Measurements from ENCODE around the gene ELAVL3.

The ELAVL3 gene

GRCh38 chr19:11480715-11481533, at the start of gene ELAVL3:
ELAVL3 (minus strand) TSS chr19:11481046; CDS start chr19:11480608, 438 bp downstream.
- DNase-seq (ENCODE audit: low read depth) = no peak

- no peak for DNase-seq (ENCODE audit: low read depth)
Measured at GRCh38 chr19:11530432-11530831, 49.6 kb upstream of the ELAVL3 start.

GRCh38 chr19:11528551-11529341, 47.9 kb upstream of the ELAVL3 start, which contains the start of gene ECSIT:
ECSIT (minus strand) TSS chr19:11529134; CDS start chr19:11519170, 9,964 bp downstream.
- DNase-seq (ENCODE audit: low read depth) = peak; percentile 80

GRCh38 chr19:11519138-11519537, 38.3 kb upstream of the ELAVL3 start:
- no peak for DNase-seq (ENCODE audit: low read depth)

GRCh38 chr19:11513946-11514345, 33.1 kb upstream of the ELAVL3 start:
- DNase-seq (ENCODE audit: low read depth) = no peak

- no peak for DNase-seq (ENCODE audit: low read depth)
Measured at GRCh38 chr19:11510444-11510843, 29.6 kb upstream of the ELAVL3 start.

- no peak for DNase-seq (ENCODE audit: low read depth)
Measured at GRCh38 chr19:11507370-11508078, 26.7 kb upstream of the ELAVL3 start.

GRCh38 chr19:11506967-11507366, 26.1 kb upstream of the ELAVL3 start:
- no peak for DNase-seq (ENCODE audit: low read depth)

GRCh38 chr19:11506101-11506555, 25.3 kb upstream of the ELAVL3 start:
- DNase-seq (ENCODE audit: low read depth) = no peak

- peak; percentile 91 for DNase-seq (ENCODE audit: low read depth)
Measured at GRCh38 chr19:11505504-11506100, 24.8 kb upstream of the ELAVL3 start, which contains the start of gene ZNF653. ZNF653 (minus strand) TSS chr19:11505839; CDS start chr19:11505786, 53 bp downstream.

GRCh38 chr19:11505032-11505503, 24.2 kb upstream of the ELAVL3 start:
- peak; percentile 91 for DNase-seq (ENCODE audit: low read depth)

GRCh38 chr19:11504502-11505031, 23.7 kb upstream of the ELAVL3 start:
- no peak for DNase-seq (ENCODE audit: low read depth)

GRCh38 chr19:11499890-11500420, 19.1 kb upstream of the ELAVL3 start:
- DNase-seq (ENCODE audit: low read depth) = no peak

- DNase-seq (ENCODE audit: low read depth) = no peak
Measured at GRCh38 chr19:11499220-11499726, 18.4 kb upstream of the ELAVL3 start.

GRCh38 chr19:11496391-11497163, 15.7 kb upstream of the ELAVL3 start:
- DNase-seq (ENCODE audit: low read depth) = peak; percentile 46

- DNase-seq (ENCODE audit: low read depth) = no peak
Measured at GRCh38 chr19:11495885-11496284, 15.0 kb upstream of the ELAVL3 start.

GRCh38 chr19:11495481-11495880, 14.6 kb upstream of the ELAVL3 start:
- no peak for DNase-seq (ENCODE audit: low read depth)

GRCh38 chr19:11494634-11495285, 13.9 kb upstream of the ELAVL3 start:
- no peak for DNase-seq (ENCODE audit: low read depth)

- DNase-seq (ENCODE audit: low read depth) = no peak
Measured at GRCh38 chr19:11489378-11489777, 8.5 kb upstream of the ELAVL3 start.
